ENCODE results near the gene CHGA.

DNA sequence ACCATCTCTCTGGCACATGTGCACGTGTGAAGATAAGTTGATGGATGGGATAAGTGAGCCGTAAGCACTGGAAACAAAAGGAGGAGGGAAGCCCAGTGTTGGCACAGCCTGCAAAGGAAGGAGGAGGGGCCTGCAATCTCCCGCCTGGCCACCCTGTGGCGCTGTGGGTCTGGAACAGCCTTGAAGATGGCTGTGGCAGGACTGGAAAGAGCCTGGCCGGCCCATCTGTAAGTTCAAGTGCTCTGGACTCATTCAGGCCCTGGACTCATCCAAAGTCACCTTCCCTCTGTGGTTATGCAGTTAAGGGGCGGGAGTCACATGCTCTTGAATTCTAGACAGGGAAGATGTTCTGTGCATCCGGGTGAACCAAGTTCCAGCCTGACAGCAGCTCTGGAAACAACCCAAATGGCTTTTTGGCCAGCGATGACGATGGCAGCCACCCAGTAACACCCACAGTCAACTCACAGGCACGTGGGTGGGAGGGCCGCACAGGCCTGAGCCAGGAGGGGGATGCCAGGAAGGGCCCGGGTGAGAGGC, 50.4 kb downstream of the CHGA start:
- TF ChIP-seq, protein P1, sequence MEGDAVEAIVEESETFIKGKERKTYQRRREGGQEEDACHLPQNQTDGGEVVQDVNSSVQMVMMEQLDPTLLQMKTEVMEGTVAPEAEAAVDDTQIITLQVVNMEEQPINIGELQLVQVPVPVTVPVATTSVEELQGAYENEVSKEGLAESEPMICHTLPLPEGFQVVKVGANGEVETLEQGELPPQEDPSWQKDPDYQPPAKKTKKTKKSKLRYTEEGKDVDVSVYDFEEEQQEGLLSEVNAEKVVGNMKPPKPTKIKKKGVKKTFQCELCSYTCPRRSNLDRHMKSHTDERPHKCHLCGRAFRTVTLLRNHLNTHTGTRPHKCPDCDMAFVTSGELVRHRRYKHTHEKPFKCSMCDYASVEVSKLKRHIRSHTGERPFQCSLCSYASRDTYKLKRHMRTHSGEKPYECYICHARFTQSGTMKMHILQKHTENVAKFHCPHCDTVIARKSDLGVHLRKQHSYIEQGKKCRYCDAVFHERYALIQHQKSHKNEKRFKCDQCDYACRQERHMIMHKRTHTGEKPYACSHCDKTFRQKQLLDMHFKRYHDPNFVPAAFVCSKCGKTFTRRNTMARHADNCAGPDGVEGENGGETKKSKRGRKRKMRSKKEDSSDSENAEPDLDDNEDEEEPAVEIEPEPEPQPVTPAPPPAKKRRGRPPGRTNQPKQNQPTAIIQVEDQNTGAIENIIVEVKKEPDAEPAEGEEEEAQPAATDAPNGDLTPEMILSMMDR (IDR thresholded peaks at IDR 0.05): no peak; the same call in 1 of the 2 replicates
- no peak for TF ChIP-seq POLR2AphosphoS5 (IDR thresholded peaks at IDR 0.05; ENCODE audit: low read depth, low read length)

All from Panc1 (cell line).